Measurements from ENCODE around the gene CRELD1. TPM values are rescaled to one million over a fixed set of nuclear protein-coding genes. Genes with fewer than 3 reads are reported as not detected.

CRELD1 gene
- total and polyA plus RNA-seq, 9 of the 15 experiments (the other 6 are each of a cell fraction or from before 2014, with no cell fraction given) = 3.3 to 25.8 (median 16.5) TPM

DNA sequence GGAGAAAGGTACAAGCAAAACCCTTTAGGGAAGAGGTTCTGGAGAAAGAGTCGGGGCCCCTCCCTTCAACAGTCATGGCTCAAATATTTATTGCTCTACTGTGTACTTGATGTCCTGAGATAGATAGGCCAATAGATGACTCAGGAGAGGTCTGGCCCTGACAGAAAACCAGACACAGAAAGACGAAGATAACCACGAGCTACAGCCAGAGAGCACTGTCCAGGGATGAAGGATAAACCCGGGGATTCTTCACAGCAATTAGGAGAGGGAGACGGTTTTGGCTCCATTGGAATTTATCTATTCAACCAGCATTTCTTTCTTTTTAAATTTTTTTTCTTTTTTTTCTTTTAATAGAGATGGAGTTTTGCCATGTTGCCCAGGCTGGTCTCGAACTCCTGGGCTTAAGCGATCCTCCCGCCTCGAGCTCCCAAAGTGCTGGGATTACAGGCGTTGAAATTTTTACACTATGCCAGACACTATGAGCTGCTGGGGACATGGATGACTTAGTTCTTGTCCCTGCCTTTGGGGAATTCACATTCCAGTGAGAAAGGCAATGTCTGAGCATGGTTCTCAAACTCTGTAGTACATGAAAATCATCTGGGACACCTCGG is 49.0 kb upstream of the CRELD1 start (continued):
- TF ChIP-seq GATAD2B (IDR thresholded peaks at IDR 0.05; ENCODE audit: borderline replicate concordance) = no peak
- no peak for TF ChIP-seq NELFE (IDR thresholded peaks at IDR 0.05; ENCODE audit: insufficient read depth, insufficient read length)
- TF ChIP-seq MYNN (IDR thresholded peaks at IDR 0.05) = no peak
- no peak for TF ChIP-seq MYNN (CRISPR knock-in tag; IDR thresholded peaks at IDR 0.05)
- no peak for TF ChIP-seq KDM4B (IDR thresholded peaks at IDR 0.05; ENCODE audit: borderline replicate concordance in 2 of 2, low read depth in 1 of 2)
- TF ChIP-seq RUNX1 (IDR thresholded peaks at IDR 0.05; ENCODE audit: low read depth) = no peak
- TF ChIP-seq HOXB6 (CRISPR knock-in tag; IDR thresholded peaks at IDR 0.05; ENCODE audit: borderline replicate concordance) = no peak
- TF ChIP-seq NFYB (IDR thresholded peaks at IDR 0.05; ENCODE audit: extremely low read depth, insufficient read length) = no peak
- TF ChIP-seq TGIF2 (CRISPR knock-in tag; IDR thresholded peaks at IDR 0.05) = no peak
- no peak for TF ChIP-seq TCF7L2 (IDR thresholded peaks at IDR 0.05; ENCODE audit: low read depth, low read length)
- no peak for TF ChIP-seq TAF7 (tag; IDR thresholded peaks at IDR 0.05)
- peak; percentile 63 for TF ChIP-seq BCOR (IDR thresholded peaks at IDR 0.05)
- TF ChIP-seq ZFX (CRISPR knock-in tag; IDR thresholded peaks at IDR 0.05) = no peak; the same call in 1 of the 2 replicates
- peak; percentile 81 for TF ChIP-seq GATA2 (CRISPR knock-in tag; IDR thresholded peaks at IDR 0.05)
- TF ChIP-seq SRSF1 (IDR thresholded peaks at IDR 0.05; ENCODE audit: low read depth, low read length) = no peak
- TF ChIP-seq, protein P1, sequence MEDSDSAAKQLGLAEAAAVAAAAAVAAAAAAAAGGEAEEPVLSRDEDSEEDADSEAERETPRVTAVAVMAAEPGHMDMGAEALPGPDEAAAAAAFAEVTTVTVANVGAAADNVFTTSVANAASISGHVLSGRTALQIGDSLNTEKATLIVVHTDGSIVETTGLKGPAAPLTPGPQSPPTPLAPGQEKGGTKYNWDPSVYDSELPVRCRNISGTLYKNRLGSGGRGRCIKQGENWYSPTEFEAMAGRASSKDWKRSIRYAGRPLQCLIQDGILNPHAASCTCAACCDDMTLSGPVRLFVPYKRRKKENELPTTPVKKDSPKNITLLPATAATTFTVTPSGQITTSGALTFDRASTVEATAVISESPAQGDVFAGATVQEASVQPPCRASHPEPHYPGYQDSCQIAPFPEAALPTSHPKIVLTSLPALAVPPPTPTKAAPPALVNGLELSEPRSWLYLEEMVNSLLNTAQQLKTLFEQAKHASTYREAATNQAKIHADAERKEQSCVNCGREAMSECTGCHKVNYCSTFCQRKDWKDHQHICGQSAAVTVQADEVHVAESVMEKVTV (CRISPR knock-in tag; IDR thresholded peaks at IDR 0.05) = no peak
- no peak for TF ChIP-seq ZNF311 (CRISPR knock-in tag; IDR thresholded peaks at IDR 0.05)
- no peak for TF ChIP-seq MBD2 (IDR thresholded peaks at IDR 0.05; ENCODE audit: borderline replicate concordance, low read depth)
- no peak for TF ChIP-seq RHOXF2B (CRISPR knock-in tag; conservative IDR thresholded peaks at IDR 0.05)
- TF ChIP-seq, protein P2, sequence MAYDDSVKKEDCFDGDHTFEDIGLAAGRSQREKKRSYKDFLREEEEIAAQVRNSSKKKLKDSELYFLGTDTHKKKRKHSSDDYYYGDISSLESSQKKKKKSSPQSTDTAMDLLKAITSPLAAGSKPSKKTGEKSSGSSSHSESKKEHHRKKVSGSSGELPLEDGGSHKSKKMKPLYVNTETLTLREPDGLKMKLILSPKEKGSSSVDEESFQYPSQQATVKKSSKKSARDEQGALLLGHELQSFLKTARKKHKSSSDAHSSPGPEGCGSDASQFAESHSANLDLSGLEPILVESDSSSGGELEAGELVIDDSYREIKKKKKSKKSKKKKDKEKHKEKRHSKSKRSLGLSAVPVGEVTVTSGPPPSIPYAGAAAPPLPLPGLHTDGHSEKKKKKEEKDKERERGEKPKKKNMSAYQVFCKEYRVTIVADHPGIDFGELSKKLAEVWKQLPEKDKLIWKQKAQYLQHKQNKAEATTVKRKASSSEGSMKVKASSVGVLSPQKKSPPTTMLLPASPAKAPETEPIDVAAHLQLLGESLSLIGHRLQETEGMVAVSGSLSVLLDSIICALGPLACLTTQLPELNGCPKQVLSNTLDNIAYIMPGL (CRISPR knock-in tag; IDR thresholded peaks at IDR 0.05) = no peak
- TF ChIP-seq, protein P3, sequence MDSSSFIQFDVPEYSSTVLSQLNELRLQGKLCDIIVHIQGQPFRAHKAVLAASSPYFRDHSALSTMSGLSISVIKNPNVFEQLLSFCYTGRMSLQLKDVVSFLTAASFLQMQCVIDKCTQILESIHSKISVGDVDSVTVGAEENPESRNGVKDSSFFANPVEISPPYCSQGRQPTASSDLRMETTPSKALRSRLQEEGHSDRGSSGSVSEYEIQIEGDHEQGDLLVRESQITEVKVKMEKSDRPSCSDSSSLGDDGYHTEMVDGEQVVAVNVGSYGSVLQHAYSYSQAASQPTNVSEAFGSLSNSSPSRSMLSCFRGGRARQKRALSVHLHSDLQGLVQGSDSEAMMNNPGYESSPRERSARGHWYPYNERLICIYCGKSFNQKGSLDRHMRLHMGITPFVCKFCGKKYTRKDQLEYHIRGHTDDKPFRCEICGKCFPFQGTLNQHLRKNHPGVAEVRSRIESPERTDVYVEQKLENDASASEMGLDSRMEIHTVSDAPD (CRISPR knock-in tag; IDR thresholded peaks at IDR 0.05) = no peak
- TF ChIP-seq CC2D1A (IDR thresholded peaks at IDR 0.05) = no peak
- peak; percentile 44; the same call in 1 of the 2 replicates for TF ChIP-seq ZNF316 (IDR thresholded peaks at IDR 0.05)
- TF ChIP-seq SPI1 (IDR thresholded peaks at IDR 0.05; ENCODE audit: borderline replicate concordance, low read depth, low read length) = no peak
